Measurements from ENCODE around the gene ASPHD1. TPM values are rescaled to one million over a fixed set of nuclear protein-coding genes. Genes with fewer than 3 reads are reported as not detected.

ASPHD1 gene
- total and polyA plus RNA-seq, 2 of the 8 experiments (the other 6 are each of a cell fraction or from before 2014, with no cell fraction given), result 14.5 to 18.6 TPM

DNA sequence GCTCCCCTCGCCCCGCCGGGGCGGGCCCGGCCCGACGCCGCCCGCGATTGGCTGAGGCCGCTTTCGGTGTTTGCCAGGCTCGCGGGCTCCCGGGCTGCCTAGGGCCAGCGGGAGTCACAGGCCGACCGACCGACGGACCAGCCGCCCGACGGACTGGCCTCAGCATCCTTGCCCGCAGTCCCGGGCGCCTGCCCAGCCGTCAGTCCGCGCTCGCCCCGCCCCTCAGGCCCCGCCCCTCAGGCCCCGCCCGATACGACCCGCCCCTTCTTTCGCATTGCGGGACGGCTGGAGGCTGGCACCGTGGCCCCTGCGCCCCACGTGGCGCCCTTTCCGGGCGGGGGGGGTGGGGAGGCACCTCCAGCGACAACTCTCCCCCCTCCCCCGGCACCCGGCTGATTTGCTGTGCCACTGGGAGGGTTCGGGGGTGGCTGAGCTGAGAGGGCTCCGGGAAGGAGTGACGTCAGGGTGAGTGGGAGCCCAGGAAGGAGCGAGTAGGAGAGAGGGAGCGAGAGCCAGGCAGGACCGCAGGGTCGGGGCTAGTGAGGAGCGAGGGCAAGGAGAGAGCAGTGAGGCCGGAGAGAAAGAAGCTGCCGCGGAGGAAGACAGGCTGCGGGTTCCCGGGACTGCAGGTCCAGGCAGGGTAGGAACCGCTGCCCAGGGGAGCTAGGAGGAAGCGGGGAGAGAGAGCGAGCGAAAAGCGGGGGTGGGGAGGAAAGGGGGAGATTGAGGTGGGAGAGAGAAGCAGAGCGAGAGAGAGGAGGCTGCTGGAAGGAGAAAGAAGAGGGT lies at the start of gene ASPHD1 (continued):
- no peak for TF ChIP-seq TBP (IDR thresholded peaks at IDR 0.05; ENCODE audit: low read depth, low read length)
- no peak for TF ChIP-seq POU5F1 (IDR thresholded peaks at IDR 0.05; ENCODE audit: low read depth, low read length)
- TF ChIP-seq, protein P1, sequence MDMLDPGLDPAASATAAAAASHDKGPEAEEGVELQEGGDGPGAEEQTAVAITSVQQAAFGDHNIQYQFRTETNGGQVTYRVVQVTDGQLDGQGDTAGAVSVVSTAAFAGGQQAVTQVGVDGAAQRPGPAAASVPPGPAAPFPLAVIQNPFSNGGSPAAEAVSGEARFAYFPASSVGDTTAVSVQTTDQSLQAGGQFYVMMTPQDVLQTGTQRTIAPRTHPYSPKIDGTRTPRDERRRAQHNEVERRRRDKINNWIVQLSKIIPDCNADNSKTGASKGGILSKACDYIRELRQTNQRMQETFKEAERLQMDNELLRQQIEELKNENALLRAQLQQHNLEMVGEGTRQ (IDR thresholded peaks at IDR 0.05; ENCODE audit: low read length), result no peak
- TF ChIP-seq, protein P2, sequence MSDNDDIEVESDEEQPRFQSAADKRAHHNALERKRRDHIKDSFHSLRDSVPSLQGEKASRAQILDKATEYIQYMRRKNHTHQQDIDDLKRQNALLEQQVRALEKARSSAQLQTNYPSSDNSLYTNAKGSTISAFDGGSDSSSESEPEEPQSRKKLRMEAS (IDR thresholded peaks at IDR 0.05), result peak; percentile 47; the same call in 1 of the 2 replicates
- no peak for TF ChIP-seq RFX5 (IDR thresholded peaks at IDR 0.05; ENCODE audit: borderline replicate concordance, low read depth, low read length)
- TF ChIP-seq TAF1 (IDR thresholded peaks at IDR 0.05; ENCODE audit: low read depth, low read length), result no peak
- no peak for TF ChIP-seq CHD1 (IDR thresholded peaks at IDR 0.05; ENCODE audit: low read depth, low read length)
- no peak for TF ChIP-seq GTF2F1 (IDR thresholded peaks at IDR 0.05; ENCODE audit: borderline replicate concordance, low read depth, low read length)
- no peak for TF ChIP-seq SRF (IDR thresholded peaks at IDR 0.05; ENCODE audit: low read depth, low read length)
- no peak for TF ChIP-seq SIRT6 (IDR thresholded peaks at IDR 0.05; ENCODE audit: low read length)
- peak; percentile 81 for TF ChIP-seq SP4 (IDR thresholded peaks at IDR 0.05; ENCODE audit: low read length)
- TF ChIP-seq, protein P3, sequence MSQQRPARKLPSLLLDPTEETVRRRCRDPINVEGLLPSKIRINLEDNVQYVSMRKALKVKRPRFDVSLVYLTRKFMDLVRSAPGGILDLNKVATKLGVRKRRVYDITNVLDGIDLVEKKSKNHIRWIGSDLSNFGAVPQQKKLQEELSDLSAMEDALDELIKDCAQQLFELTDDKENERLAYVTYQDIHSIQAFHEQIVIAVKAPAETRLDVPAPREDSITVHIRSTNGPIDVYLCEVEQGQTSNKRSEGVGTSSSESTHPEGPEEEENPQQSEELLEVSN (IDR thresholded peaks at IDR 0.05), result 0 out of 2 replicates have a peak, but pooled peaks have one; percentile 10
- no peak for TF ChIP-seq POLR2A (IDR thresholded peaks at IDR 0.05; ENCODE audit: control extremely low read depth in 1 of 2, low read depth in 2 of 2, low read length in 2 of 2)
- TF ChIP-seq CREB1 (IDR thresholded peaks at IDR 0.05), result peak; percentile 82

Data from H1 (cell line).